22Rv1 (cell line): Measurements from ENCODE around the gene RFC3.

Source experiments
- H3K27ac ChIP-seq: fragments of 450-650 bp; 2 replicates; pipeline ENCODE4 v1.5.1; 2017
- ZFX ChIP-seq: fragments of 450-650 bp; IDR thresholded peaks from 2 replicates; pipeline ENCODE4 v1.6.1; 2017; ENCODE audit warnings: antibody characterized with exemption, borderline replicate concordance
- TF ChIP-seq, protein P1 (sequence below): fragments of 450-650 bp; IDR thresholded peaks from 2 replicates; pipeline ENCODE4 v1.5.1; 2017; ENCODE audit warnings: mild to moderate bottlenecking

RFC3 gene

GRCh38 chr13:33868343-33868994, 50.5 kb downstream of the RFC3 start:
- no peak for TF ChIP-seq ZFX
- TF ChIP-seq, protein P1, sequence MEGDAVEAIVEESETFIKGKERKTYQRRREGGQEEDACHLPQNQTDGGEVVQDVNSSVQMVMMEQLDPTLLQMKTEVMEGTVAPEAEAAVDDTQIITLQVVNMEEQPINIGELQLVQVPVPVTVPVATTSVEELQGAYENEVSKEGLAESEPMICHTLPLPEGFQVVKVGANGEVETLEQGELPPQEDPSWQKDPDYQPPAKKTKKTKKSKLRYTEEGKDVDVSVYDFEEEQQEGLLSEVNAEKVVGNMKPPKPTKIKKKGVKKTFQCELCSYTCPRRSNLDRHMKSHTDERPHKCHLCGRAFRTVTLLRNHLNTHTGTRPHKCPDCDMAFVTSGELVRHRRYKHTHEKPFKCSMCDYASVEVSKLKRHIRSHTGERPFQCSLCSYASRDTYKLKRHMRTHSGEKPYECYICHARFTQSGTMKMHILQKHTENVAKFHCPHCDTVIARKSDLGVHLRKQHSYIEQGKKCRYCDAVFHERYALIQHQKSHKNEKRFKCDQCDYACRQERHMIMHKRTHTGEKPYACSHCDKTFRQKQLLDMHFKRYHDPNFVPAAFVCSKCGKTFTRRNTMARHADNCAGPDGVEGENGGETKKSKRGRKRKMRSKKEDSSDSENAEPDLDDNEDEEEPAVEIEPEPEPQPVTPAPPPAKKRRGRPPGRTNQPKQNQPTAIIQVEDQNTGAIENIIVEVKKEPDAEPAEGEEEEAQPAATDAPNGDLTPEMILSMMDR, result no peak
- no peak overlapping the region for H3K27ac ChIP-seq

- TF ChIP-seq, protein P1, result no peak
- no peak for TF ChIP-seq ZFX
- H3K27ac ChIP-seq, result no peak overlapping the region
Observed at GRCh38 chr13:33869005-33869404, 51.1 kb downstream of the RFC3 start.

DNA sequence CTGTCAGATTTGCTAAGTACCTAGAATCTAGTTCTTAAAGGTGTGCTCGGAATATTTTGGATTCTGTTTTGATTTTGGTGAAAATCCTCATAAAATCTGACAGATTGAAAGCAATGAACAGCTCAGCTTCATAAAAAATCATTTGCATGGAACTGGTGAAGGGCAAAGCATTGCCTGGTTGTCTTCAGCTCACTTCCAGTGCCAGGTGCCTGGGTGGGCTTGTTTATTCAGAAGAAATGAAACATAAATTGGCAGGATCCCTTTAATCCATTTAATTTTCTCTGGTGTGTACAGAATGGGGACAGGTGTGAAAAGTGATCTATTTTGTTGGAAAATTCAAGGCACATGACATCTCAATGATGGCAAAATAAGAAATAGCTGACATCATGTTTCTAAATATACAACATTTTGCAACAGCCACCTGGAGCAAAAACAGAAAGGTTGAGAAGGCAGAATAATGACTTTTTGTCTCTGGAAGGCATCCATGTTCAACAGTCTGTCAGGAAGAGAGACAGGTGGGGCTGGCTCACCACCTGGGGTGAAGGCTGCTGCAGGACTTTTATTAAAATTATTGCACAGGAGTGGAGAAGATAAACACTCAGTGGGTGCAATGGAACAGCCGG, 52.2 kb downstream of the RFC3 start:
- no peak overlapping the region for H3K27ac ChIP-seq

DNA sequence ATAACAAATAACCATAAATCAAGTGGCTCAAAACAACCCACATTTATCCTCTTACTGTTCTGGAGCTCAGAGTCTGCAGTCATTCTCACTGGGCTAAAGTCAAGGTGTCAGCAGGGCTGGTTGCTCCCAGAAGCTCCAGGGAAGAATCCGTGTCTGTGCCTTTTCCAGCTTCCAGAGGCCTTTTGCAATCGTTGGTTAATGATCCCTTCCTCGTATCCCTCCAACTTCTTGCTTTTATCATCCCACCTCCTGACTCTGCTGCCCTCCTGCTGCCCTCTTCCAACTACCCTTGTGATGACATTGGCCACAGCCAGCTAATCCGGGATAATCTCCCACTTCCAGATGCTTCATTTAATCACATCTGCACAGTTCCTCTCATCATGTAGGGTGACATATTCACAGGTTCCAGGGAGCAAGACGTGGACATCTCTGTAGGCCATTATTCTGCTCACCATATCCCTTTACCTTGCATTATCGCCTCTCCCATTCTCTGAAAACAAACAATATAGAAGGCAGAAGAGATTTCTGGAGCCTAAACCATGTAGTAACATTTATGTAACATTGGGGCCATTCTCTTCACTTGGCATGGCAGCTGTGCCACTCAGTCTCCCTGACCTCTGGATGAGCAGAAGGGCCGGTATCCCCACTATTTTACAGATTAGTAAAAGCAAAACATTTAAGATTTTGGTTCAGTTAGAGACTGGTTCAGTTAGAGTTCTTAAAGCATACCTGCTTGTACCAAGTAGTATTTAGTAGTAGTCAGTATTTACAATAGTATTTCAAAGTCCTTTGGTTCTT, 53.5 kb downstream of the RFC3 start:
- no peak for TF ChIP-seq ZFX
- TF ChIP-seq, protein P1, result no peak
- no peak overlapping the region for H3K27ac ChIP-seq

More for the DNA sequence above, 52.2 kb downstream of the RFC3 start:
- TF ChIP-seq, protein P1, result no peak
- no peak for TF ChIP-seq ZFX

GRCh38 chr13:33872005-33872351, 54.0 kb downstream of the RFC3 start:
- no peak for TF ChIP-seq ZFX
- TF ChIP-seq, protein P1, result no peak
- no peak overlapping the region for H3K27ac ChIP-seq

GRCh38 chr13:33873251-33873908, 55.4 kb downstream of the RFC3 start:
- no peak for TF ChIP-seq ZFX
- TF ChIP-seq, protein P1, result no peak
- no peak overlapping the region for H3K27ac ChIP-seq
